Measurements from ENCODE around the gene DGCR6L. TPM values are rescaled to one million over a fixed set of nuclear protein-coding genes. Genes with fewer than 3 reads are reported as not detected.

DGCR6L gene
- total and polyA plus RNA-seq, 2 of the 4 experiments (the other 2 are of a cell fraction) = 65.4 to 80.4 TPM

DNA sequence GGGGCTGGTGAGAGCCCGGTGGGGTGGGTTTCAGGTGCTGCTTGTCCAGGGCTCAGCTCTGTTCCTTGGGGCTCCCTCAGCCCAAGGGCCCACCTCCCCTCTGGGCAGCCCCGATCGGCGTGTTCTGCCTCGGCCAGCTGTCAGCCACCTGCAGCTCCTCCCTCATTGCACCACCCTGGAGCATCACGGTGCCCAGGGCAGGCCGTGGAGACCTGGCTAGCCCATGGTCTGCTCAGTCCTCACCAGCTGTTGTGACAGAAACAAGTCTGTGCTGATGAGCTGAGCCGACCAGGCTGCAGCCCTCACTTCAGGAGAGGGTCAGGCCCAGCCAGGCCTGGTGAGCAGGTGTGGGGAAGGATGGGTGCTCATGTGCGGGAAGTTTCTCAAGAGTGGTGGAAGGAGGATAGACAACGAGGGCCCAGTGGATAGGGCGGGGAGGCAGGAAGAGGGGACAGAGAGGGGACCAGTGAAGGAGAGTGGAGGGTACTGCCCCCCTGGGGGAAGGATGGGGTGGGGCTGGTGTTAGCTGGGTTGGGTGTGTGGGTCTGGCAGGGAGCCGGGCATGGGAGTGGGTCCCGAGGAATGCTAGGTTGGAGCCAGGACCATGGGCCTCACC, 35.3 kb downstream of the DGCR6L start:
- Histone ChIP-seq H2AK5ac (ENCODE audit: low read depth, low read length) (no peak overlapping the region), H3K4ac (ENCODE audit: low read depth, low read length) (no peak overlapping the region), H3K56ac (ENCODE audit: extremely low read depth, insufficient read depth, low read length) (no peak overlapping the region), H3K23ac (ENCODE audit: low read depth, low read length) (no peak overlapping the region), H3K14ac (replicated peaks; ENCODE audit: low read depth, low read length) (no peak overlapping the region), H2BK20ac (ENCODE audit: low read depth, low read length) (no peak overlapping the region), H2AK9ac (replicated peaks; ENCODE audit: low read depth, low read length, poor library complexity) (no peak overlapping the region), H2BK15ac (ENCODE audit: low read depth, low read length) (no peak overlapping the region), H3K9me1 (ENCODE audit: insufficient read depth, low read length) (no peaks in the 10 kb centered on the region), H3K4me1 (ENCODE audit: control insufficient read depth, insufficient read depth, low read length) (no peaks in the 10 kb centered on the region), H2BK5ac (ENCODE audit: low read depth, low read length, poor library complexity, severe bottlenecking) (no peak overlapping the region), H3K27ac (ENCODE audit: insufficient read depth, low read length) (no peak overlapping the region), H3K4me2 (ENCODE audit: low read depth, low read length) (no peak overlapping the region), H3K18ac (ENCODE audit: low read depth, low read length) (no peak overlapping the region), H3K79me1 (ENCODE audit: low read depth in 1 of 2, low read length in 2 of 2) (no peaks in the 10 kb centered on the region), H4K5ac (ENCODE audit: low read depth, low read length) (no peak overlapping the region), H4K8ac (ENCODE audit: low read depth in 2 of 2, low read length in 2 of 2) (no peak overlapping the region), H3K9me3 (ENCODE audit: control insufficient read depth, insufficient read depth, low read length) (no peaks in the 10 kb centered on the region), H3K27me3 (ENCODE audit: control insufficient read depth, insufficient read depth, low read length) (peaks cover 19% of the 10 kb centered on the region), H3K9ac (ENCODE audit: low read depth, low read length) (no peak overlapping the region), H4K91ac (ENCODE audit: insufficient read depth, low read depth, low read length) (no peak overlapping the region), H2BK120ac (ENCODE audit: low read depth, low read length) (no peak overlapping the region), H2AFZ (replicated peaks; ENCODE audit: low read length, poor library complexity) (no peak overlapping the region), H3K36me3 (ENCODE audit: control insufficient read depth, insufficient read depth, low read length) (no peaks in the 10 kb centered on the region), H4K20me1 (ENCODE audit: insufficient read depth, low read length) (no peaks in the 10 kb centered on the region), H3K4me3 (ENCODE audit: insufficient read depth, low read depth, low read length) (no peak overlapping the region)
- ATAC-seq (ENCODE audit: low read depth) (no peak), DNase-seq (no peak)
- dilution Hi-C loops (cut with HindIII; ENCODE audit: low sequenced_read_pairs, unreplicated experiment) (no loop called here), in situ Hi-C loops (cut with MboI; ENCODE audit: low sequenced_read_pairs) (no loop called here), intact Hi-C loops (cut with micrococcal nuclease) (loop anchor here (1.0 kb wide), 1 partner anchor 127 kb away; no protein-coding TSS in a partner anchor)
- BruUV-seq (replicated peaks) = no TSS peak
- WGBS, 2 experiments (ENCODE audit: extremely low coverage in 2 of 2, insufficient read length in 1 of 2) = 84% methylated on average over 3 of the region's 13 CpGs; no CpG with 5 or more reads in 1 of the 2 experiments
- ChIA-PET POLR2A (ENCODE audit: unreplicated experiment) (interaction anchor here (0.6 kb wide), 1 partner anchor 156 kb away, joined by 14 read pairs; no protein-coding TSS in a partner anchor), CTCF (no interaction called here)
- TF ChIP-seq, protein P1, sequence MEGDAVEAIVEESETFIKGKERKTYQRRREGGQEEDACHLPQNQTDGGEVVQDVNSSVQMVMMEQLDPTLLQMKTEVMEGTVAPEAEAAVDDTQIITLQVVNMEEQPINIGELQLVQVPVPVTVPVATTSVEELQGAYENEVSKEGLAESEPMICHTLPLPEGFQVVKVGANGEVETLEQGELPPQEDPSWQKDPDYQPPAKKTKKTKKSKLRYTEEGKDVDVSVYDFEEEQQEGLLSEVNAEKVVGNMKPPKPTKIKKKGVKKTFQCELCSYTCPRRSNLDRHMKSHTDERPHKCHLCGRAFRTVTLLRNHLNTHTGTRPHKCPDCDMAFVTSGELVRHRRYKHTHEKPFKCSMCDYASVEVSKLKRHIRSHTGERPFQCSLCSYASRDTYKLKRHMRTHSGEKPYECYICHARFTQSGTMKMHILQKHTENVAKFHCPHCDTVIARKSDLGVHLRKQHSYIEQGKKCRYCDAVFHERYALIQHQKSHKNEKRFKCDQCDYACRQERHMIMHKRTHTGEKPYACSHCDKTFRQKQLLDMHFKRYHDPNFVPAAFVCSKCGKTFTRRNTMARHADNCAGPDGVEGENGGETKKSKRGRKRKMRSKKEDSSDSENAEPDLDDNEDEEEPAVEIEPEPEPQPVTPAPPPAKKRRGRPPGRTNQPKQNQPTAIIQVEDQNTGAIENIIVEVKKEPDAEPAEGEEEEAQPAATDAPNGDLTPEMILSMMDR (conservative IDR thresholded peaks at IDR 0.05; ENCODE audit: low read depth, low read length) = no peak
- TF ChIP-seq NFE2L2 (IDR thresholded peaks at IDR 0.05; ENCODE audit: low read depth, low read length) (no peak), CEBPB (IDR thresholded peaks at IDR 0.05; ENCODE audit: low read depth, low read length) (no peak)
